ENCODE data around the gene ANXA4. TPM values are rescaled to one million over a fixed set of nuclear protein-coding genes. Genes with fewer than 3 reads are reported as not detected.
"Not testable (repeated sequence)": the region's sequence is repeated elsewhere in the genome, so short reads cannot be mapped to it uniquely, and the experiment has no call there.

ANXA4 gene
- total RNA-seq, 1 donor = 26.1 TPM

DNA sequence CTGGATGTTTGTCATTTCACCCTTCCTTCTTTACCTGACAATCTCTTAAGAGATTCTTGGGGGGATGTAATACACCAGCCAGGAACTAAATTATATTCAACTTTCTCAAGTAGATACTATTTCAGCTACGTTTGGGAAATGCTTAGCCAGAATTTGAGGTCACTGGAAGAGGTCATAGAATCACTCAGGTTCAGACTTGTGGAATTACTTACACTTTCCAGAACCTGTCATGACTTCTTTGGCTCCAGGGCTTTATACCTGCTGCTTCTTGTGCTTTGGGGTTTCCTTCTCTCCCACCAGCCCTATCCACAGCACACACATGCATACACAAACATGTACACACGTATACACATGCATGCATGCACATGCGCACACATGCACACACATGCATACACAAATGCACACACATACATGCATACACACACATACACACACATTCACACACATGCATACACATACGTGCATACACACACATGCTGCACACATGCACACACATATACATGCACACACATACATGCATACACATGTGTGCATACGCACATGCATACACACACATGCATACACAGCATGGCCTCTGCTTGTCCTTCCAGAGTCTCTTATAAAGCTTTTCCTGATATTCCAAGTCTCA, 23.5 kb upstream of the ANXA4 start:
- DNase-seq (ENCODE audit: low read depth in 2 of 3, low spot score in 2 of 3) = no peak

DNA sequence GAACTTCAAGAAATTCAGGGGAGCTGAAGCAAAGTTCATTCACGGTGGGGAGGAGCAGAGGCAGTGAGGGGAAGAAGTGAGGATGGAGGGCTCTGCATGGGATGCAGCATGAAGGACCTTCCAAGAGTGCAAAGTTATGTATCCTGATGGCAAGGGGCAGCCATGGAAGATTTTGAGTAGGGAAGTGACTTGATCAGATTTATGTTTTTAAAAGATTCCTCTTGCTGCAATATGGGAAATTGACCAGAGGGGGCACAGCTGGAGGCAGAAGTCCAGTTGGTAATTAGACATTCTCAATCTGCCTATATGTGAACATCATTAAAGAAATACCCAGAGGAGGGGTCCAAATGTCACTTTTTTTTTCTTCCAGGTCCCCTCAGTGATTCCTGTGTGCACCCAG, 21.5 kb upstream of the ANXA4 start:
- peak in 1 of 3 donors; percentile 21 for DNase-seq (ENCODE audit: low read depth in 2 of 3, low spot score in 2 of 3)

DNA sequence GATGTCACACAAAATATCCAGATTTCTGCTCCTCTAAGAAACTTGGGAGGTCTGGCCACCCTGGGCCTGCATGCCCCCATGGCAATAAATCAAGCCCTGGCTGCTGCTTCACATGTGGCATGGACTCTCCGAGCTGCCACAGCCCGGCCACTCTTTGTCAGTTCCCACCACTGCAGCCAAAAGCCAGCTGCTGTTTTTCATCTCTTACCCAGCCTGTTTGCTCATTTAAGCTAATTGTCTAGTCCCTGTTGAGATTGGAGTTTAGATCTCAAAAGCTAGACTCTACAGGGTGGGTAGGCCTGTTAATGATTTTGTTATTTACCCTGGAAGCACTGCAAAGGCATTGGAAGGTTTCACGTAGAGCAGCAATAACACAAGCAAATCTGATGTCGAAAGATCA, 20.9 kb upstream of the ANXA4 start:
- DNase-seq (ENCODE audit: low read depth in 2 of 3, low spot score in 2 of 3) = no peak

DNA sequence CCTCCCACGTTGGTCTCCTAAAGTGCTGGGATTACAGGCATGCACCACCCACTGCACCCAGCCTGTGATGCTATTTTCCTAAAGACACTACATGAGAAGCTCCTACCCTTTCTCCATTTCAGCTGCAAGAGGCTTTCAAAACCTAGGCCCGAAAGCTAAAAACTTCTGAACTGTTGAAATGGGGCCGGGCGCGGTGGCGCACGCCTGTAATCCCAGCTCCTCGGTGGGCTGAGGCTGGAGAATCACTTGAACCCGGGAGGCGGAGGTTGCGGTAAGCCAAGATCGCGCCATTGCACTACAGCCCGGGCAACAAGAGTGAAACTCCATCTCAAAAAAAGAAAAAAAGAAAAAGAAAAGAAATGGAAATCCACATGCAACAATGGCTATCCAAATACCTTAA, 18.1 kb upstream of the ANXA4 start:
- DNase-seq (ENCODE audit: low read depth in 2 of 3, low spot score in 2 of 3) = no peak

DNA sequence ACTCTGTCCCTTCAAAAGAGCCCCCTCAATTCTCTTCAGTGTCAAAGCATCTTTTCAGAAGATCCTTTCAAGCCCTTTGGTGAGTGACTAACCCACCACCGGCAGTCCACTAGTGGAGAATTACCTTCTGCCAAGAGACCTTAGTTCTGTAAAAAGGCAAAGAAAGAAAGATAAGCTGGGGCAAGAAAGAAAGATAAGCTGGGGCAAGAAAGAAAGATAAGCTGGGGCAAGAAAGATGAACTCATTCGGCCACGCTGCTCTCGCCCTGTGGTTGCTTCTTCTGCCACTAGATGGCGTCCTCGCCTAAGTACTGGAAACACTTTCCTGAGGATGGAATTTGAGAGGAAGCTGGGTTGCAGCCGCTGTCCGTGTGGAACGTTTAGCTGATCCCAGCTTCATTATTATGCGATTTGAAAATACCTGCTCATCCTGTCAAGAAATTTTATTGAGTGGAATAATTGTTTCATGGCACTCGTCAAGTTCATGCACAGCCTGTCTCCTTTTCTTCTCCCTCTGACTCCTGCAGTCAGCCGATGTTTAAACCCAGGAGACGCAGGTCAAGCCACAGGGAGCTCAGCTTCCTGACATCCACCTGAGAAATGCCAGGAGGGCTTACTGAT, 17.3 kb upstream of the ANXA4 start:
- peak; percentile 67 to 85 (median 74) for DNase-seq (ENCODE audit: low read depth in 2 of 3, low spot score in 2 of 3)

DNA sequence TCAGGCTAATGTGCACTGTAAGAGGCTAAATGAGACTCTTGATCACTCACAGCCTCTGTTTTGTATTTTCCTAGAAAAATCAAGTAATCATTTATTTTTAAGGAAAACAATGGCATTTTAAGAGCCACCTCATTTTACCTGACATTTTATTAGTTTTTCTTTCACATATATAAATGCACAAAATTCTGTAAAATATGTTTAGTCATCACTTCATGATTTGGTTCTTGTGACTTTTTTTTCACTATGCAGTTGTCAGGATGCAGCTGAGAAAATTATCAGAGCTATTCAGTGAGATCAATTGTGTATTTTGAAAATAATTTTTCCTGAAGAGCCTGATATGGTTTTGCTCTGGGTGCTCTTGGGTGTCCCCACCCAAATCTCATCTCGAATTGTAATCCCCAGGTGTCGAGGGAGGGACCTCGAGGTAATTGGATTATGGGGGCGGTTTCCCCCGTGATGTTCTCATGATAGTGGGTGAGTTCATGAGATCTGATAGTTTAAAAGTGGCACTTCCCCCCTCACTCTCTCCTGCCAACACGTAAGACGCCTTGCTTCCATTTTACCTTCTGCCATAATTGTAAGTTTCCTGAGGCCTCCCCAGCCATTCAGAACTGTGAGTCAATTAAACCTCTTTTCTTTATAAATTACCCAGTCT, 16.1 kb upstream of the ANXA4 start:
- DNase-seq (ENCODE audit: low read depth in 2 of 3, low spot score in 2 of 3) = no peak

DNA sequence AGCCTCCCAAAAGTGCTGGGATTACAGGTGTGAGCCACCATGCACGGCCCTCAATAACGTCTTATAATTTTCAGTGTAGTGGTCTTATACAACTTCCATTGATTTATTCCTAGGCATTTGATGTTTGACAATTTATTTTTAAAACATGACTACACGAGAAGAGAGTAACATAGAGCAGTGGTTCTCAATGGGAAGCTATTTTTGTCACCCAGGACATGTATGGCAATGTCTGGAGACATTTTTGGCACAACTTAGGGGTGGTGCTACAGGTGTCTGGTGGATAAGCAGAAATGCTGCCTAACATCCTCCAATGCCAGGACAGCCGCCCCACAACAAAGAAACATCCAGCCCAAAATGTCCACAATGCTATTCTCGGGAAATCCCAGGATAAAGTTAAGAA, 12.7 kb upstream of the ANXA4 start:
- no peak for DNase-seq (ENCODE audit: low read depth in 2 of 3, low spot score in 2 of 3)

DNA sequence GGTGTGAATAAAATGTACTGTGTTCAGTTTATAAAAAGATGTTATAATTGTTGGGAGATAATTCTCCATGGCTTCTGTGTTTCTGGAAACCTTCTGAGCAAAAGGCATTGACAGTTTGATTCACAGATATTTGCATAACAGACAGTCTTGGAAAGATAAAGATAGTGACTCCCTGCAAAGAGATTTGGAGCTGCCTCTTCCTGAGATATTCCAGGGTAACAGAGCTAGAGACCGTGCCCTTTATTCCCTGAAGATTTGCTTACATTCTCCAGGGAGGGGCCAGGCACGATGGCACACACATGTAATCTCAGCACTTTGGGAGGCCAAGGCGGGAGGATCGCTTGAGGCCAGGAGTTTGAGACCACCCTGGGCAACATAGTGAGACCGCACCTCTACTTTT, 12.2 kb upstream of the ANXA4 start:
- no peak for DNase-seq (ENCODE audit: low read depth in 2 of 3, low spot score in 2 of 3)

DNA sequence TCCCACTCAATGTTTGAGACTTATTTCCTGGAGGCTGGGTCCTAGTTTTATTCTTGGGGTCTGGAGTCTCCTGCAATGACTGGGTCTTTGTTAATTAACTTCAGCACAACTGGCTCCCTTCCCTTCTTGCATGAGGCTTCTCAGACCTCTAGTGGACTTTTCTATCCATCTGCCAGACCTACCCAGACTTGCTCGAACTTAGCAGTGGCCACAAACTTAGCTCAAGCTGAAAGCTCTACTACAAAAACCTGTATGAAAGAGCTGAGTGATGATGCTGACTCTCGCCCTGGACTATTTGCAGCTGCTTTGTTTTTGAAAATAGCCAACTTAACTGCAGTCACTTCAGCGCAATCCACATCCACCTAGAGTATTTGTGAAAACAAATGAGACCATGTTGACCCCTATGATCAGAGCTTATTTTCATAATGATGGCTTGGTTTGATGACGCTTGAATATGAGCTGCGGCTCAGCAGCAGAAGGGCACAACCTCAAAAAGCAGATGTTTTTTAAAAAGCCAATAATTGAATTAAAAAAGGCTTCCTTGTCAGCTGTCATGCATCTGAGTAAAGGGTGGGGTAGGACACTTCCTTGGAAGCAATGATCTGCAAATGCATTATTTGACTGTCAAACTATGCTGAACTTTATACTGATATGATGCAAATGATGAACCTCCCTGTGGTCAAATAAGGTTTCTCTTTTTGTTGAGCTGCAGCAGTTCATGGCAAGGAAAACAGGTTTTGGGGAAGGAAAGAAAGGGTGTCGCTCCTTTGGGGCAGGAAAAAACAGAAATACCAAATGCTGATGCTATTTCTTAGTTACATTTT, 10.6 kb upstream of the ANXA4 start:
- no peak for DNase-seq (ENCODE audit: low read depth in 2 of 3, low spot score in 2 of 3)

DNA sequence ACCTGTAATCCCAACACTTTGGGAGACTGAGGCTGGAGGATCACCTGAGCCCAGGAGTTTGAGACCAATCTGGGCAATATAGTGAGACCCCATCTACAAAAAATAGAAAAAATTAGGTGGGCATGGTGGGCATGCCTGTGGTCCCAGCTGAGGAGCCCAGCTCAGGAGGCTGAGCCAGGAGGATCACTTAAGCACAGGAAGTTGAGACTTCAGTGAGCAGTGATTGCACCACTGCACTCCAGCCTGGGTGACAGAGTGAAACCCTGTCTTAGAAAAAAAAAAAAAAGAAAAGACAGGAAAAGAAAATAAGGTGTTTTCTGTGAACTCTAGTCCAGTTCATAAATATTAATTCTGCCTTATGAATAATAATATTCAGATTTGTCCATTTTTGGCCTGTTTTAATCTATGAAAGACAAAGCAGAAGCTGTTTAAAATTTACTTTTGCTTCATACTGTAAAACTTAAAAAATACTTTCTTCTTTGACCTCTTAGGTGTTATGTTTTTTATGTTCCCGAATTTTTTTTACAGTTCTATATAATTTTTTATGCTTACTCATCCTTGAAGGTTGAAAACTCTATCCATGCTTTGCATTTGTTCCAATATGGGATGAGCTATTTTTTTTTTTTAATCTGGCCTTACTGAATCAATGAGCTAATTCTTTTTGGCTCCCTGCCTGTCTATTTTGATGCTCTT, 8.4 kb upstream of the ANXA4 start:
- no peak for DNase-seq (ENCODE audit: low read depth in 2 of 3, low spot score in 2 of 3)

DNA sequence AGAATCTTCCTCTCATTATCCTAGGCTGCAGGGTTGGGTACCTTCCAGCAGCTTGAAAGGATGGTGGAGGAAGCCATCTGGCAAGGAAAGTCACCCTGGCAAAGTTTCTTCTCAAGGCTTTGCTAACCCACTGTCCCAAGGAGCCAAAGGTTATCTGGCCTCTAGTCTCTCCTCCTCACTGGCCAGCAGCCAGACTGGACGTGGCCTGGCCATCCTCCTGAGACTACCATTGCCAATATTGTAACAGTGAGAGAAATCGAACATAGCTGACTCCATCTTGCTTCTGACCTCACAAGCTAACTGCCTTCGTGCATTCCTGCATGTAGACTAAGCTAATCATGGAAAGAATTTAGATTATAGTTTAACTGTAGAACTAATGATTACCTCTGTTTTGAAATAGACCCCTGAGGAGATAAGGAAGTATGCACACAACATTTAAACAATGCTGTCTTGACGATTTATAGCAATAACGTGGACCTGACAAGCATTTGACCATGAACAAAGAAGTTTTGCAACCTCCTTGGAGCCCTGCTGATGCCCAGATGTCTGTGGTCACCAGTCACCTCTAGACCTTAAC, 7.8 kb upstream of the ANXA4 start:
- no peak for DNase-seq (ENCODE audit: low read depth in 2 of 3, low spot score in 2 of 3)

DNA sequence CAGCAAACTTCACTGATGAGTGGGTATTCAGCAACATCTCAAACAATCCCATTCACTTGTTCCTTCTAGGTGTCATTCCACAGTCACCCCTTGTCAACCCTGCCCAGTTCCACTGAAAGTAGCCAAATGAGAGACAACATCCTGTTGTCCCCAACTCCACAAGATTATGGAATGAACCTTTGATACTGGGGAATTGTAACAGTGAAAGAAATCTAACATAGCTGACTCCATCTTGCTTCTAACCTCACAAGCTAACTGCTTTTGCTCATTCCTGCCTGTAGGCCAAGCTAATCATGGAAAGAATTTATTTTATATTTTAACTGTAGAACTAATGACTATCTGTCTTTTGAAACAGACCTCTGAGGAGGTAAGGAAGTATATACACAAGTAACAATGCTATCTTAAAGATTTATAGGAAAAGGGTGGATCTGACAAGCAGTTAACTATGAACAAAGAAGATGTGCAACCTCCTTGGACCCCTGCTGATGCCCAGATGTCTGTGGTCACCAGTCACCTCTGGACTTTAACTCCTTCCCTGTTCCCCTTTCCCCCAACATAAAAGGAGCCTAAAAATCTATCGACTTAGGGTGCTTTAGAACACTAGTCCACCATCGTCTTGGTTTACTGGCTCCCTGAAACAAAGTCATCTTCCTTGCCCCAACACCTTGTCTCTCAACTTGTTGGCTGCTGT, 6.9 kb upstream of the ANXA4 start:
- no peak for DNase-seq (ENCODE audit: low read depth in 2 of 3, low spot score in 2 of 3)

DNA sequence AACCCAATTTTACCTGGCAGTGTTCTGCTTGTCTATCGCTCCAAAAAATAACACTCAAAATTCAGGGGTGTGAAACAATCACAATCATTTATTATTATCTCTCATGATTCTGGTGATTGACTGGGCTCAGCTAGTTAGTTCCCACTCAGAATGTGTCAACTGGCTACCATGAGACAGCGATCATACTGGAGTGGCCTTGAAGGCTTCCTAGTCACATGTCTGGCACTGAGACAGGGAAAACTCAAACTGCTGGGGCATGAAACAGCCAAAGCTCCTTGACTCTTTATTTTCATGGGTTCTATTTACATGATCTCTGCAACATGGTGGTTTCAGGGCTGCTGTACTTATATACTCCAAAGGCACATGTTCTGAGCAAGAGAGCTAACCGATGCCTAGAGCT, 6.2 kb upstream of the ANXA4 start:
- no peak for DNase-seq (ENCODE audit: low read depth in 2 of 3, low spot score in 2 of 3)

DNA sequence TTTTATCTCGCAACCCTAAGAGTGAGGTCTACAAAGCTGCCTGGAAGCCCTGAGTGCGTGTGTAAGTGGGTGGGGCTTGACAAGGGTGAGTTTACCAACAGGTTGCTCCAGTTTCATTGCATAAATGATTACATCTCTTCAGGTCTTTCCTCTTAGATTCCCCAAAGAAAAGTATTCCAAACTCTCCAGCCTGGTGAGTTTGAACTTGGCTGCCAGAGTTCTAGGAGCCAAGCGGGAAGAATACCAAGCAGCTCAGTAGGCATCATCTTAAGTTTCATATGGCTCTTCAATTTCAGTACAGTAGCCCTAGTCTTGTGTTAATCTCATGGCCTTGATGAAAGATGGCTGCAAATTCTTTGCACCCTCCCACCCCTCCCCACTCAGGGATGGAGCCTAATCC, 3.8 kb upstream of the ANXA4 start:
- DNase-seq (ENCODE audit: low read depth in 2 of 3, low spot score in 2 of 3) = not testable (repeated sequence)

DNA sequence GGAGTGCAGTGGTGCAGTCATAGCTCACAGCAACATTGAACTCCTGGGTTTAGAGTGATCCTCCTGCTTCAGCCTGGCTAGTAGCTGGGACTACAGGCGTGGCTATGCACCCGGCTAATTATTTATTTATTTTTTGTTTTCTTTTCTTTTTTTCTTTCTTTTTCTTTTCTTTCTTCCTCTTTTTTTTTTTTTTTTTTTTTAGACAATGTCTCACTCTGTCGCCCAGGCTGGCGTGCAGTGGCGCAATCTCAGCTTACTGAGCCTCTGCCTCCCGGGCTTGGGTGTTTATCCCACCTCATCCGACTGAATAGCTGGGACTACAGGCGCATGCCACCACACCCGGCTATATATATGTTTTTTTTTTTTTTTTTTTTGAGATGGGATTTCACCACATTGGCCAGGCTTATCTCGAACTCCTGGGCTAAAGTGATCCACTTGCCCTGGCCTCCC, 1.4 kb upstream of the ANXA4 start:
- DNase-seq (ENCODE audit: low read depth in 2 of 3, low spot score in 2 of 3) = no peak

DNA sequence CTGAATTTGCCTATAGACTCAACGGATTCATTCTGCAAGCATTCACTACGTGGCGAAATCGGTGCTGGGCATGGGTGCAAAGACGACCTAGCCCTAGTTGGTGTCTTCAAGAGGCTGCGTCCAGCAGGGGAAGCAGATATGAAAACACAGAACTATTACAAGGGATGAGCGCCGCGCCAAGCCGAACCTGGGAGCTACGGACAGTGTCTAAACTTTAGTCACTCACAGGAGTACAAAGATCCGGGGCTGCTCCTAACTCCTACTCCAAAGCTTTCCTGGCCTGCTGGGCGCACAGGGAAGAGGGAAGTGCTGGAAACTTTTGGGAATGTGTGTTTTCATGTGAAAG, 732 bp upstream of the ANXA4 start:
- DNase-seq (ENCODE audit: low read depth in 2 of 3, low spot score in 2 of 3) = peak in 2 of 3 donors; percentile 48 to 69

DNA sequence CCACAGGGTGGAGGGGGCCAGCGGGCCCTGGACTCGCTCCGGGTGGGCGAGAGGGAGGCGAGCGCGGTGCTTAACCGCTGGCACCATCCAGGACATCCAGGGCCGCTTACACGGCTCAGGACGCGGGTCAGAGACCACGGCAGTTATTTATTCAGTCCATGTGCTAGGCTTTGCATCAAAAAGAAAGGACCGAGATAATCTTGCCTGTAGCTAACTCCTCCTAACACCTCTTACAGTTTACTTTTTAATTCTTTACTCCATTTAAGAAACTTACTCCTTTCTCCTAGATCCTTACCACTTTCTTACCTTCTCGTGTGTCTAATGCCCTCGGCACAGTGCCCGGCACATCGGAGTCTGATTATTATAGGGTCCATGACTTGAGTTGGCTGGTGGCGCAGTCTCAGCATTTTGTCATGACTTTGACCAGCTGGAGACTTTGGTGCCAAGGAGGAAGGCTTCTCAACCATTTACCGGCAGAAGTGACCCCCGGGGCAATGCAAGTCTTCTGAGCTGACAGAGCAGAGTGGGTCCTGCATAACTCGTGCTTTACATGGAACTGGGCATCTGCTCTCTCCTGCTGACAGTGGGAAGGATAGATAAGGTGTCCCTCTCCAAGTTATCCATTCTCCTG, 503 bp downstream of the ANXA4 start:
- no peak for DNase-seq (ENCODE audit: low read depth in 2 of 3, low spot score in 2 of 3)

DNA sequence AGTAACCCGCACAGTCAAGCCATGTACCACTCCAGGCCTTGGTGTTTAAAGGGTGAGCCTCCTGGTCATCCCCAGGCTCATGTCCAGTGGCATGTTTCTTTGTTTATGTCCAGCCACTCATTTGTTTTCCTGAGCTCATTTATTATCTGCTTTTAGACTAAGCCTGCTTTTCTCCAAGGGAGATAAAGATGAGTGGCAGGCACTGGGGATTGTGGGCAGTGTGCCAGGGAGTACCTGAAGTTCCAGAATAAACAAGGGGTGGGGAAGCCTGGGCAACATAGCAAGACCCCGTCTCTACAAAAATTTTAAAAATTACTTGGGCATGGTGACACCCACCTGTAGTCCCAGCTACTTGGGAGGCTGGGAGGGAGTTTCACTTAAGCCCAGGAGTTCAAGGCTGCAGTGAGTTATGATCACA, 1.9 kb downstream of the ANXA4 start:
- no peak for DNase-seq (ENCODE audit: low read depth in 2 of 3, low spot score in 2 of 3)

DNA sequence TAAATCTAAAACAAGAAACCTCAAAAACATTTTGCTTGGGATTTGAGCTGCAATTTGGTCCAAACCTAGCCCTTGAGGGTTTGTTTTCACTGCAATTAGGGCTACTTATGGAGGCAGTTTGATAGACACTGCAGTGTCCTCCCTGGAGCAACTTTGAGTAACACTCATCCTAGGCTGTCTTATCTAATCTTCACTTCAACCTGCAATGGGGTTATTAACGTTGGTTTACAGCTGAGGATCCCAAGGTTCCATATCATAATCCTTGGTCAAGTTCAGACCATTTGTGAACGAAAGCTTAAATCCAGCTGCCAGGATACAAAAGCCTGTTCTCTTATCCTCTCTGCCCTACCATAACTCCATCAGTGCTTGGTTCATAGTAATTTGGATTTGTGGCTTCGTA, 2.5 kb downstream of the ANXA4 start:
- no peak for DNase-seq (ENCODE audit: low read depth in 2 of 3, low spot score in 2 of 3)
